ENCODE results near the gene SLC9A8. TPM values are rescaled to one million over a fixed set of nuclear protein-coding genes. Genes with fewer than 3 reads are reported as not detected.

Gene SLC9A8
- total RNA-seq, 4 donors from 2014 or later, result 7.1 to 12.4 (median 8.9) TPM

GRCh38 chr20:49803418-49803817 lies 9.2 kb upstream of the SLC9A8 start:
- TF ChIP-seq CTCF (IDR thresholded peaks at IDR 0.05; ENCODE audit: low read depth), result no peak

DNA sequence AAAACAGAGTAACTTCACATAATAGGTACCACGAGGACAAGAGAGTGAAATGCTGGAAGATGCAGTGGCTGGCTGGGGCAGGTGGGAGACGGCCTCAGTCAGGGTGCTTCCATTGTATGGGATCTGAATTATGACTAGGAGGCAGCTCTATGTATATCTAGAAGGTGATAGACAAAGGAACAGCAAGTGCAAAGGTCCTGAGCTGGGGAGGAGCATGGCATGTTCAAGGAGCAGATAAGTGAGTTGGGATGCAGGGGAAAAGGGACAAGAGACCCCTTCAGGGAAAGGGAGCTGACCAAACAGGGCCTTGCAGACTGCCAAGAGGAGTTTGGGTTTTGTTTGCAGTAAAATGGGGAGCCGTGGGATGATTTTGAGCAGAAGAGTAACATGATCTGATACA lies 8.3 kb upstream of the SLC9A8 start:
- TF ChIP-seq CTCF (IDR thresholded peaks at IDR 0.05; ENCODE audit: low read depth), result no peak

GRCh38 chr20:49808753-49809152 lies 3.9 kb upstream of the SLC9A8 start:
- no peak for TF ChIP-seq CTCF (IDR thresholded peaks at IDR 0.05; ENCODE audit: low read depth)

- TF ChIP-seq CTCF (IDR thresholded peaks at IDR 0.05; ENCODE audit: low read depth), result no peak
Measured at GRCh38 chr20:49809803-49810359, 2.7 kb upstream of the SLC9A8 start.

GRCh38 chr20:49810491-49811190 lies 2.0 kb upstream of the SLC9A8 start:
- TF ChIP-seq CTCF (IDR thresholded peaks at IDR 0.05; ENCODE audit: low read depth), result no peak

DNA sequence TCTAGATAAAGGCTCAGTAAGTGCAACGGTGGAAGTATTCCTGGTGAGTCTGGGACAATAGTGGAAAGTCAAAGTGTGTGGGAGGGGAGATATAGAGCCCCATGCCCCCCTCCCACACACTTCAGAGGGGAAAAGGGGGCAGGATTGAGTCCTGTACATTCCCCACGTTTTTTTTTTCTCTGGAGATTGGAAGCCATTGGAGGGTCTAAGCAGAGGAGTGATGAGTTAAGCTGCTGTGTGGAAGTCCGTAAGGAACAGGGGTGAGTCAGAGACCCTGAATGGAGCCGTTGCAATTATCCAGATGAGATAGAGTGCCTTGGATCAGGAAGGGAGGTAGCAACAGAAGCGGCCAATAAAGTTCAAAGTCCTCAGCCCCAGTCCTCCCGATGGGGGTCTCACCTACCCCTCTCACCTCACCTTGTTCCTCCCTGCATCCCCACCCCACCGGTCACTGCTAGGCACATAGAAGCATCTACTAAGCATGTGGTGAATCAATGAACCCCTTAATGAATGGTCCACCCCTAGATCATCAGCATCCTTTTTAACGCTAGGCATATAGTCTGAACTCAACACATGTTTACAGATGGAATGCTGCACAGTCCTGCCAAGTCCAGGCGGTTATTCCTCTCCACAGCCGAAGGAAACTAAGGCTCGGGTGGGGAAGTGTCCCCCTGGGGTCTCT lies 662 bp upstream of the SLC9A8 start:
- no peak for TF ChIP-seq CTCF (IDR thresholded peaks at IDR 0.05; ENCODE audit: low read depth)

DNA sequence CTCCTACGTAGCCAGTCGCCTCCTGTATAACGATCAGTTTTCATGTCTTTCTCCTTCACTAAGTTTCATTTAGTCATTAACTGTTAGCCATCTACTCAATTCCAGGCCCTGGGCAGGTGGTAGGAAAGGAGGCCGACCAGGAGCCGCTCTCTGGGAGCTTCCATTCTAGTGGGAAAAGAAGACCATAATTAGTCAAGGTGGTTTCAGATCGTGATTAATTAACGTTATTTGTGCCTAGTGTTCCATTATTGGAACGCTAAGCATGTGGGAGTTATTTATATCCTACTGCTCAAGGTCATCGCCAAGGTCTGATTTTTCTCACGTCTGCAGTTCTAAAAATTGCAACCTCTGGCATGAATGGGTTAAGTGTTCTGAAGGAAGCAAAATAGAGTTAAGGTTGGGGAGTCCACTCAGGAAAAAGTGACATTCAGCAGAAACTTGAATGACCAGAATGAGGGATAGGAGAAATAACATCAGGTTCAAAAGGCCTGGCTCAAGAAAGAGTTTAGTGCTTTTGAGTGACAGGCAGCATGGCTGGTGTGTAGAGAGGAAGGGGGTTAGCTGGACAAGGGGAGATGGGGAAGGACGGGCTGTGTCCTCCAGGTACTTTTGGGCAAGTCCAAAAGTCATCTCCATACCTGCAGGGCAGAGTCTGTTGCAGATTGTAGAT lies 812 bp downstream of the SLC9A8 start:
- TF ChIP-seq CTCF (IDR thresholded peaks at IDR 0.05; ENCODE audit: low read depth), result no peak
